ENCODE results near the gene MAPK9.
A peak's percentile ranks its signal among the peaks of the same experiment; 100 is the strongest.

Gene MAPK9

DNA sequence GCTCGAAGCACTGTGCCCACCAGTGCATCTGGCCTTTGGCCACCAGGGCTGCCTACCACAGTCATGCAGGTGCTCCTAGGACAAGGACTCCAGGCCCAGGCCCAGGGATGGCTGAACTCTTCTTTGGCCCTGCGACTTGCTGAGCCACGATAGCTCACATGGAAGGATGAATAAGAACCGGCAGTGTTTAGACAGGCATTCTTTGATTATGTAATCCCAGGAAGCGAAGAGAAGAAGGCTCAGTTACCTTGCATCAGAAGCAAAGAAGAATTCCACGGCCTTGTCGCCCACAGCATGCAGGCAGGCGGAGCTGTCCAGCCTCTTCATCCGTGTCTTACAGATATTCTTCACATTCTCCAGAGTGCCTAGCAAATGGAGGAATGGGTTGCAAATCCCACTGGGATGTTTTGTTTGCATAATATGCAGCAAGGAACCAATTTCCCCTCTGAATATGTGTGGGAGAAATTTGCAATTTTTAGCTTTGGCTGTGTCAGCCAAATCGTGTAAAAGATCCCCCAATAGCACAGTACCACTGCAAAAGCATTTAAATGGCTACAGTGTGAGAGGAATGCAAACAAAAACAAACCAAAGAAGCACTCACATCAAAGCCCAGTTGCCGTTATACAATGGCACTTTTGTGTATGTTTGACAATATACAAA lies 32.2 kb upstream of the MAPK9 start:
- TF ChIP-seq POLR2A (IDR thresholded peaks at IDR 0.05; ENCODE audit: extremely low read depth, insufficient read length) (no peak), MAX (IDR thresholded peaks at IDR 0.05; ENCODE audit: low read depth, low read length) (no peak), MYC (IDR thresholded peaks at IDR 0.05; ENCODE audit: low read depth, low read length) (no peak)
- TF ChIP-seq, protein P1, sequence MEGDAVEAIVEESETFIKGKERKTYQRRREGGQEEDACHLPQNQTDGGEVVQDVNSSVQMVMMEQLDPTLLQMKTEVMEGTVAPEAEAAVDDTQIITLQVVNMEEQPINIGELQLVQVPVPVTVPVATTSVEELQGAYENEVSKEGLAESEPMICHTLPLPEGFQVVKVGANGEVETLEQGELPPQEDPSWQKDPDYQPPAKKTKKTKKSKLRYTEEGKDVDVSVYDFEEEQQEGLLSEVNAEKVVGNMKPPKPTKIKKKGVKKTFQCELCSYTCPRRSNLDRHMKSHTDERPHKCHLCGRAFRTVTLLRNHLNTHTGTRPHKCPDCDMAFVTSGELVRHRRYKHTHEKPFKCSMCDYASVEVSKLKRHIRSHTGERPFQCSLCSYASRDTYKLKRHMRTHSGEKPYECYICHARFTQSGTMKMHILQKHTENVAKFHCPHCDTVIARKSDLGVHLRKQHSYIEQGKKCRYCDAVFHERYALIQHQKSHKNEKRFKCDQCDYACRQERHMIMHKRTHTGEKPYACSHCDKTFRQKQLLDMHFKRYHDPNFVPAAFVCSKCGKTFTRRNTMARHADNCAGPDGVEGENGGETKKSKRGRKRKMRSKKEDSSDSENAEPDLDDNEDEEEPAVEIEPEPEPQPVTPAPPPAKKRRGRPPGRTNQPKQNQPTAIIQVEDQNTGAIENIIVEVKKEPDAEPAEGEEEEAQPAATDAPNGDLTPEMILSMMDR (IDR thresholded peaks at IDR 0.05; ENCODE audit: low read depth, low read length), result no peak
- no peak for DNase-seq (ENCODE audit: low read depth)
- H3K4me3 ChIP-seq (ENCODE audit: low read depth, low read length), result no peak overlapping the region

DNA sequence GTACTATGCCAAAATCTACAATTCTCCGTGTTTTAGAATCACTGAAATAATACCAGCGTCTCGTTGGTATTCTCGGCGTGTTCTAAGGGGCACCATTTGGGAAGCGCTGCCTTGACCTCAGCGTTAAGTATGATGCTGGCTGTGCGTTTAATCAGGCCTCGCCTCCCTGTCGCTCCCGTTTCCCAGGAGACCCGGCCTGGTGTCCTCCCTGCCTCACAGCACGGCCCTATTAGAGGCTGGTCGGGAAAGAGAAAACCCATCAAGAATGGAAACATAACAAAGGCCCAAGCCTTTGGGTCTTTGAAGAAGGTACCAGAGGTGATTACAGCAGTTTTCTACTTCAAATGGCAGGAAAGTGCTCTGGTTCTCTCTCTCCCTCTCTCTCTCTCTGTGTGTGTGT lies 31.3 kb upstream of the MAPK9 start:
- H3K4me3 ChIP-seq (ENCODE audit: low read depth, low read length), result no peak overlapping the region
- TF ChIP-seq, protein P1 (IDR thresholded peaks at IDR 0.05; ENCODE audit: low read depth, low read length), result no peak
- TF ChIP-seq MAX (IDR thresholded peaks at IDR 0.05; ENCODE audit: low read depth, low read length) (no peak), POLR2A (IDR thresholded peaks at IDR 0.05; ENCODE audit: extremely low read depth, insufficient read length) (no peak), MYC (IDR thresholded peaks at IDR 0.05; ENCODE audit: low read depth, low read length) (no peak)
- no peak for DNase-seq (ENCODE audit: low read depth)

GRCh38 chr5:180318456-180319089 lies 26.7 kb upstream of the MAPK9 start:
- no peak for DNase-seq (ENCODE audit: low read depth)
- no peak overlapping the region for H3K4me3 ChIP-seq (ENCODE audit: low read depth, low read length)
- TF ChIP-seq MYC (IDR thresholded peaks at IDR 0.05; ENCODE audit: low read depth, low read length), result no peak
- no peak for TF ChIP-seq MAX (IDR thresholded peaks at IDR 0.05; ENCODE audit: low read depth, low read length)
- TF ChIP-seq, protein P1 (IDR thresholded peaks at IDR 0.05; ENCODE audit: low read depth, low read length), result no peak
- no peak for TF ChIP-seq POLR2A (IDR thresholded peaks at IDR 0.05; ENCODE audit: extremely low read depth, insufficient read length)

DNA sequence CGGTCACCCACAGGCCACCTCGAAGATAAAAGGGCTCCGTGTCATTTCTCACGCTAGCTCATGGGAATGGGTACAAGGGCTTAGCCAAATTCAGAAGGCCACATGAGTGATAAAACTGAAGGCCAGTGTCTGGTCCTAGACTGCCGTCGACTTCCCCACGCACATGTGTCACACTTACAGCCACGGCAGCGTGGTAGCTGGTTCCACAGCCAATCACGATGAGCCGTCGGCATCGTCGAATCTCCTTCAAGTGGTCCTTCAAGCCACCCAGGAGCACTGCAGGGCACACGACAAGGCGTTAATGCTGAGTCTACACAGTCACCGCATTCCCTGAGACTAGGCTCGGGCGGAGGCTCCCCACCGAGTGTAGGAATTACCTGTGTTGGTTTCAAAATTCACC lies 24.7 kb upstream of the MAPK9 start:
- TF ChIP-seq POLR2A (IDR thresholded peaks at IDR 0.05; ENCODE audit: extremely low read depth, insufficient read length), result no peak
- TF ChIP-seq, protein P1 (IDR thresholded peaks at IDR 0.05; ENCODE audit: low read depth, low read length), result no peak
- no peak for TF ChIP-seq MYC (IDR thresholded peaks at IDR 0.05; ENCODE audit: low read depth, low read length)
- no peak for TF ChIP-seq MAX (IDR thresholded peaks at IDR 0.05; ENCODE audit: low read depth, low read length)
- DNase-seq (ENCODE audit: low read depth), result no peak
- H3K4me3 ChIP-seq (ENCODE audit: low read depth, low read length), result no peak overlapping the region

DNA sequence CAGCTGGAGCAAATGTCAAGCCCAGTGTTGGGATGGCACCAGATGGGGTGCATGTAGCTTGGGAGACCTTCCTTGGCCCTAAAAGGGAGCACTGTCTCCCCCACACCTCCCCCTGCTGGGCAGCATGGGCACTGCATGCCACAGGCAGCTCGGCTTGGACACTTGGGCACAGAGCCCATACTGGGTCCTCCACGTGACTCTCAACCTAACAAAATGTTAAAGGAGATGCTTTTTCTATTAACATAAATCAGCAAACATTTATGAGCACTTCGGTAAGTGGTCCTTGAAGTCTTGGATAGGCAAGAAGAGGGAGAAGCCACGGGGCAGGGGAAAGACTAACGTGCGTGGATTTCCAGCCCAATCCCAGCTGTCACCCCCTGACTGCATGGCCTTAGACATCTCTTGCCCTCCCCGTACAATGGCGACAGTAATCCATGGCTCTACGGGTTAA lies 23.9 kb upstream of the MAPK9 start:
- no peak overlapping the region for H3K4me3 ChIP-seq (ENCODE audit: low read depth, low read length)
- TF ChIP-seq POLR2A (IDR thresholded peaks at IDR 0.05; ENCODE audit: extremely low read depth, insufficient read length) (no peak), MYC (IDR thresholded peaks at IDR 0.05; ENCODE audit: low read depth, low read length) (peak; percentile 50; the same call in 1 of the 2 replicates), MAX (IDR thresholded peaks at IDR 0.05; ENCODE audit: low read depth, low read length) (peak; percentile 88)
- TF ChIP-seq, protein P1 (IDR thresholded peaks at IDR 0.05; ENCODE audit: low read depth, low read length), result peak; percentile 91
- peak; percentile 59 for DNase-seq (ENCODE audit: low read depth)

All from NB4 (cell line).